ENCODE results near the gene FANCG.

The FANCG gene

DNA sequence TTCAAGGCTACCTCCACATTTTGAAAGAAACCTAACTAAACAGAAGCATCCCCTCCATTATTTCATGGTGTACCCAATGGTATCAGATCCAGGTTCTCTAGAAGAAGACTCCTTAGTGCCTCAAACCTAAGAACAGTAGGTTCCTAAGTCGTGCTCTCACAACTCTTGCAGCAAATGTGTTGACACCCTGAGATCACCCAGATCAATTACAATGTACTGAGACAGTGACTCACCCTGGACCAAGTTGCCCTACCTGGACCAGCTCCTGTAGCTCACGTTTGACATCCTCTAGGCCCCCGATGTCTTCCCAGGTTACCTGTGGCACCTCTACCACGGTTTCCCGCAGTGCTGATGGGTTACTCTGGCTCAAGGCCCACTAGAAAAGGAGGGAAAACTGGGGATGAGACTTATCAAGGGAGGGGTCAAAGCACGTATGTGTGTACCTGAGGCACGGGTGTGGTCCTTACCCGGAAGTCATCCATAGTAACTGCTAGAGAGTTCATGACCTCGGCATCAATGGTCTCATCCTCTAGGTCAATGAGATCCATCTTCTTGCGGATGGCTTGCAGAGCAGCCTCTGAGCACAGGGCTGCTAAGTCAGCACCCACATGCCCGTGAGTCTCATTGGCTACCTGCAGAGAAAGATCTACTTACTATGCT, 19.1 kb downstream of the FANCG start:
- no peak for DNase-seq

- DNase-seq: no peak
Observed at GRCh38 chr9:35059438-35059837, 20.3 kb downstream of the FANCG start.

- no peak for DNase-seq
Observed at GRCh38 chr9:35057271-35057620, 22.5 kb downstream of the FANCG start.

GRCh38 chr9:35056571-35057270, 23.0 kb downstream of the FANCG start:
- DNase-seq: no peak

DNA sequence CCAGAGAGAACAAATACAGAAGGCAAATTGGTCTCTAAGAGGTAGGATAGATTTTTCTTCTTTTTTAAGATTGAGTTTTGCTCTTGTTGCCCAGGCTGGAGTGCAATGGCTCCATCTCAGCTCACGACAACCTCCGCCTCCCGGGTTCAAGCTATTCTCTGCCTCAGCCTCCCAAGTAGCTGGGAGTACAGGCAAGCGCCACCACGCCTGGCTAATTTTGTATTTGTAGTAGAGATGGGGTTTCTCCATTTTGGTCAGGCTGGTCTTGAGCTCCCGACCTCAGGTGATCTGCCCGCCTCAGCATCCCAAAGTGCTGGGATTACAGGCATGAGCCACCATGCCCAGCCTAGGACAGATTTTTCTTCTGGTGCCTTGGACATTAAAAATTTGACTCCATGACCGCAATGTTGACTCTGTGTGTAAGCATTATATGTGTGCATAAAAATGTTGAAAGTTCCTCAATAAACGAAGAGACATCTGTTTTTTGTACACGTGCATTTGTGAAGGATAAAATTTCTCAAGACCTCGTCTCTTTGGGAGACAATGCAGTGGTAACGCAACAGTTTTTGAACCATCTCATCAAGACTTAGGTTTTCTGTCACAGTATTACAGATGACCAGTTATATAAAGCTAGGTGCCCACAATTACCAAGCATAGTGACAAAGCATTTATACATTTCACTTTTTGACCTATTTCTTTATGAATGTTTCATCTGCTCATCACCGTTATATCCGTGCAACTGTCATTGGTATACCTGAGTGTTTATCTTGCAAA, 24.7 kb downstream of the FANCG start:
- no peak for DNase-seq

DNA sequence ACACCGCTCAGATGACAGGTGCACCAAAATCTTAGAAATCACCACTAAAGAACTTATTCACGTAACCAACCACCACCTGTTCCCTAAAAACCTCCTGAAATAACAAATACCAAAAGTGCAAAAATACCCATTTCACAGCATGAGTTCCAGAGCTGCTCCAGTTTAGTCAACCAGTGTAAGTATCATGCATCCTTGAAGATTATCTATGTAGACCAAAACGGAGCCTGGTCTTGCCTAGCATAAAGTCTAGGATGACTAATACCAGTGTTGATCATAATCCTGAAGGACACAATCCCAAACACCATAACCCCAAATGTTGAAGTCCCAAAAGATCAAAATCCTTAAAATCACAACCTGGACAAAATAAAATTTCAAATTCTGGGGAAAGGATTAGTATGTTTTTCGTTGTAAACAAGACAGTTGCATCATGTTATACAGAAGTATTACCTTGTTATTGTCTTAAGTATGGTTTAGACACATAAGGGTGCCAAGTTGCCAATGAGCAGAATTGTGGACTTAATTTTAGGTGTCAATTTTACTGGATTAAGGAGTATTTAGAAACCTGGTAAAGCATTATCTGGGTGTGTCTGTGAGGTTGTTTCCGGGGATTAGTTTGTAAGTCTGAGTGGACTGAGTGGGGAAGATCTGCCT, 25.4 kb downstream of the FANCG start:
- DNase-seq: no peak

GRCh38 chr9:35051069-35051967, 28.4 kb downstream of the FANCG start:
- DNase-seq: peak; percentile 41 to 50

DNA sequence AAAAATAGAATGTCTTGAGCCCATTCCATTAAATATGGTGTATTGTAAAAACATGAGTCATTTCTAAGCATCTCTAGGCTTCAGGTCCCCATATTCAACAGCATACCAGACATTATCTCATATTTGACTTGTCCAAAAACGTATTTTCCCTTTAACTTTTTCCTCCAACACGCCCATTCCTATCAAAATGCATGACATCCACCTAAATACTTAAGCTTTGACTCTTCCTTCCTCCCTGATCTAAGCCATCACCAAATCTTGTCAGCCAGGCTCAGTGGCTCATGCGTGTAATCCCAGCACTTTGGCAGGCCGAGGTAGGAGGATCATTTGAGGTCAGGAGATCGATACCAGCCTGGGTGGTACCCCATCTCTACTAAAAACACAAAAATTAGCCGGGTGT, 31.2 kb downstream of the FANCG start:
- no peak for DNase-seq

GRCh38 chr9:35044071-35044470, 35.7 kb downstream of the FANCG start:
- no peak for DNase-seq

DNA sequence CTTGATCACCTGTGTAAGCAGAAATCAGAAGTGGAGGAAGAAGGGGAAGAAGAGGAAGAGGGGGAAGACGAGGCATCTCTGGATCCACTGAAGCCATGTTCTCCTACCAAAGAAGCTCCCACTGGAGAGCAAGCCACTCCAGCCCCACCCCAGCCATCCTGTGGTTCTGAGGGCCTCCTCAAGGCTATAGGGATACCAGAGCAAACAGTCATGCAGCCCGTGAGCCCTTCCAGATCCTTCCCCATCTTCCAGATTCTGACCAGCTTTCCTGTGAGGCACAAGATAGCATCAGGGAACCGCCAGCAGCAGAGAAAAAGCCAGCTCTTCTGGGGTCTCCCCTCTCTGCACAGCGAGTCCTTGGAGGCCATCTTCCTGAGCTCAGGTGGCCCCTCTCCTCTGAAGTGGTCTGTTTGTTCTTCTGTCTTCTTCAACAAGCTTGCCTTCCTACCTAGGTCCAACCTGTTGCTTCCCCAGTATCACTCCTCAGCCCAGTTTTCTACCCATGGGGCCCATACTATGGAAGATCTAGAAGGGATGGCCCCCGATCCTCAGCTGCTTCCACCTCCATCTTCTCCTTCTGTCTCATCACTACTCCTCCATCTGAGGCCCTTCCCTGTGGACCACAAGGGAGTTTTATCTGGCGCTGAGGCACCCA, 36.7 kb downstream of the FANCG start:
- no peak for DNase-seq

DNA sequence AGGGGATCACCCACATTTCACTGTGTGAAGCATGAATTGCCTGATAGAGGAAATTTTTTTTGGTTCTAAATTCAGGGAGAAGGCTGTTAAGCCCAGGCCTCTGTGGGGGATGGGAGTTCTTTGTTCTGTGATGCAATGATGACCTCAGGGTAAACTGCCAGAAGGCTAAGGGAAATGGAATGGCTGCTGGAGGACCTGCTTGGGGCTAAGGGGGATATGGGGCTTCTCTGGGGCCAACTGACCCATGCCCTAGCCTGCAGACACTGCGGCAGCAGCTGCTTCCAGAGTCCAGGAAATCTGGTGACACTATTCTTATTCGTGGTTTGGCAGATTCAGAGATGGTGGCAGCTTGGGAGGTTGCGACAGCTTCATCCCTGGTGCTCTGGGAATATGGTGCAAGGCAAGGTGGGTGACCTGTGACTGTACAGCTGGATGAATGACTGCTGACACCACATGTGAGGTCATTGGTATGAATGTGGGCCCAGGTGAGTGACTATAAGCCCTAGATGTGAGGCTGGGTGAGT, 37.6 kb downstream of the FANCG start:
- DNase-seq: no peak

DNA sequence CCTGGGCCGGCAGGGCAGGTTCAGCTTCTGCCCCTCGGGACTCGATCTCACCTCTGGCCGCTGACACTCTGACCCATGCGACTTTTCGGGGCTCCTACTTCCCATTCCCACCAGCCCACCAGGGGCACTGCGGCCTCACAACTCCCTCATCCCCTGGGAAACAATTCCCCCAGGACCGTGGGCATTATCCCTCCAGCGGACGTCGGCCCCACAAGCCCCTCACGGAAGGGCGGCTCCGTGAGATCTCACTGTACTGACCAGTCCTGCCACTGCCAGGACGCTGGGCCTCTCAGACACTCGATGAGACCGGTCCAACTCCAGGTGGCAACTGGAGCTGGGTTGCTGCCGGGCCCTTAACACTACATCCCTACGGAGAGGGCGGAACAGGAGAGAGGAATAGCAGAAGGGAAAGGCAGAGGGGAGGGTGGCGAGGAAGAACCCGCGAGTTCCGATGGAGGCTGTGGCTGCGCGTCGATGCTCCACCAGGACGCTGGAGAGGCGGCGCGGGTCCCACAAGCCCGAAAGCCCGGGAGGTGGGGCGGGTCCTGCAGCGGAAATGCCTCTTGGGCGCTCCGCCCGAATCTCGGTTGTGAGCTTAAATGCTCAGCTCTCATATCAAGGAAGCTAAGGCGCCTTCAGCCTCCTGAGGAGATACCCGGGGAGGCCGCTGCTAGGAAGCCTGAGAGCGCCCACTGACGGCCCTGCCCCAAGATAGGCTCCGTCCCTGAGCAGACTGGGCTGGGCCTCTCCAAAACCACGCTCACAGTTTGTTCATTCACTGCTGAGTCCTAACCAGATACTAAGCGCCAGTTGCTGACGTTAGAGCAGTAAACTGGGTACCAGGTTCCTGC, 43.7 kb downstream of the FANCG start:
- DNase-seq: peak; percentile 45 to 47

DNA sequence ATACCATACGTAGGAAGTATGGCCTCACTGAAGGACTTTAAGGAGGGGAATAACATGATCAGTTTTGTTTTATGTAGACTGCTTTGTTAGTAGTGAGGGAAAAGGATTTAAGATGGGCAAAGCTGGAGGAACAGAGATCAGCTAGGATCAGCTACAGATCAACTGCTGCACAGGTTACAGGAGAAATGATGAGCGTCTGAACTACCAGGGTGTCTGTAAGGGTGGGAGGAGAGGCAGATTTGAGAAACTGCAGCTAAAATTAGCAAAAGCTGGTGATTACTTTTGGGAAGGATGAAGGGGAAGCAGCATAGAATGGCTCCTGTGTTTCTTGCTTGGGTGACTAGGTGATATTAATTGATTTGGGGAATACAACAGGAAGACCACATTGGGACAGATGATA, 46.6 kb downstream of the FANCG start:
- DNase-seq: no peak

DNA sequence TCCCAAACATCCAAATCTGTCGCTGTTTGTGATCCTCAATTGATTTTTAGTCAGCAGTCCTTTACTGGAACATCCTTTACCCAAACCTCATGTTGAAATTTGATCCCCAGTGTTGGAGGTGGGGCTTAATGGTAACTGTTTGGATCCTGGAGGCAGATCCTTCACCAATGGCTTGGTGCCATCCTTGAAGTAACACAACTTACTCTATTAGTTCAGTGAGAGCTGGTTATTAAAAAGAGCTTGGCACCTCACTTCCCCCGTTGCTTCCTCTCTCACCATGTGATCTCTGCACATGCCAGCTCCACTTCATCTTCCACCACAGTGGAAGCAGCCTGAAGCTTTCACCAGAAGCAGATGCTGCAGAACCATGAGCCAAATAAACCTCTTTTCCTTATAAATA, 49.9 kb downstream of the FANCG start:
- DNase-seq: no peak

DNA sequence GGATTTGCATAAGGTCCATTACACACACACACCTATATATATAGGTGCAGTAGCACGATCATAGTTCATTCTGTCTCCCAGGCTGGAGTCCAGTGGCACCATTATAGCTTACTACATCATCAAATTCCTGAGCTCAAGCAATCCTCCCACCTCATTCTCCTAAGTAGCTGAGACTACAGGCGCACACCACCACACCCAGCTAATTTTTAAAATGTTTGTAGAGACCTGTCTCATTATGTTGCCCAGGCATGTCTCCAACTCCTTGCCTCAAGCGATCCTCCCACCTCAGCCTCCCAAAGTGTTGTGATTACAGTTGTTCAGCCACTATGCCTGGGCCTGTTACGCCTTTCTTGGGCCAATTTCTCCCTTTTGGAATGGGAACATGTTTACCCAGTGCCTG, 50.5 kb downstream of the FANCG start:
- DNase-seq: no peak

GRCh38 chr9:35028341-35028740, 51.4 kb downstream of the FANCG start:
- DNase-seq: no peak

- DNase-seq: no peak
Observed at GRCh38 chr9:35027860-35028259, 51.9 kb downstream of the FANCG start.

DNA sequence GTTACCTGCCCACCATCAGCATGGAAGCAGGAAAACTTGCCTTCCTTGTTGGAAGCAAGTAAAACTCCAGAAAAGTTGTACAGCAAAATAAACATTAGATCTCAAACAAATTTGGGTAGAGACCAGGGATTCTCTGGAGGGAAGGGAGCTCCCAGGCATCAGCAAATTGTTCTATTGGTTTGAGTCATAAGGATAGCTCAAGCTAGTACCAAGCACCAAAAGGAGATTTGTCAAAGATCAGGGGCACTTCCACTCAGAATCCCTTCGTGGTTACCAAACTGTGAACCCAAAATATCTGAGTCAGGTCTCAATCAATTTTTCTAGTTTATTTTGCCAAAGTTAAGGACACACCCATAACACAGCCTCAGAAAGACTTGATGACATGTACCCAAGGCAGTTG, 52.4 kb downstream of the FANCG start:
- no peak for DNase-seq

DNA sequence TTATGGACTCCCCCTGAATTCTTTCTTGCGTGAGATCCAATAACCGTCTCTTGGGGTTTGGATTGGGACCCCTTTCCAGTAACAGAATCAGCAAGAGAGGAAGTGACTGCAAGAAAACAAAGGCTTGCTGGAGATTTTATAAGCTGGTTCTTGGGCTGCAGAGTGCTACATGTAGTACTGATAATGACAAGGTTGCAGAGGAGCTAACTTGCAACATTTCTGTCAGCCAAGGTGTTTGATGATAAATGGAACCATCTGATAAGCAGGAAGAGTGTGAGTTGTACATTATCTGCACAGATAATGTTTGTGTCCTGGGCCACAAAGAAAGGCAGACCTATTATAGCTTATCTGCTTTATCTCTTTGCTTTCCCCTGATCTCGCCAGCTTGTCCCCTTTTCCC, 53.1 kb downstream of the FANCG start:
- DNase-seq: no peak
